Renal cortical epithelial cell (primary cell): ENCODE measurements around the gene HSBP1L1. TPM values are rescaled to one million over a fixed set of nuclear protein-coding genes. Genes with fewer than 3 reads are reported as not detected.

Experiments used
- DNase-seq: peaks from one replicate; pipeline ENCODE4 v3.0.0-alpha.2; 2011; ENCODE audit warnings: low read depth
- total RNA-seq: library from RNA; depleted of rRNA; stranded (reverse); fragments of >200 nt; gene quantifications from 2 replicates; pipeline ENCODE4 v1.2.3, GENCODE V29; 2014

The HSBP1L1 gene
- total RNA-seq, 1 donor from 2014 or later: 13.1 TPM

DNA sequence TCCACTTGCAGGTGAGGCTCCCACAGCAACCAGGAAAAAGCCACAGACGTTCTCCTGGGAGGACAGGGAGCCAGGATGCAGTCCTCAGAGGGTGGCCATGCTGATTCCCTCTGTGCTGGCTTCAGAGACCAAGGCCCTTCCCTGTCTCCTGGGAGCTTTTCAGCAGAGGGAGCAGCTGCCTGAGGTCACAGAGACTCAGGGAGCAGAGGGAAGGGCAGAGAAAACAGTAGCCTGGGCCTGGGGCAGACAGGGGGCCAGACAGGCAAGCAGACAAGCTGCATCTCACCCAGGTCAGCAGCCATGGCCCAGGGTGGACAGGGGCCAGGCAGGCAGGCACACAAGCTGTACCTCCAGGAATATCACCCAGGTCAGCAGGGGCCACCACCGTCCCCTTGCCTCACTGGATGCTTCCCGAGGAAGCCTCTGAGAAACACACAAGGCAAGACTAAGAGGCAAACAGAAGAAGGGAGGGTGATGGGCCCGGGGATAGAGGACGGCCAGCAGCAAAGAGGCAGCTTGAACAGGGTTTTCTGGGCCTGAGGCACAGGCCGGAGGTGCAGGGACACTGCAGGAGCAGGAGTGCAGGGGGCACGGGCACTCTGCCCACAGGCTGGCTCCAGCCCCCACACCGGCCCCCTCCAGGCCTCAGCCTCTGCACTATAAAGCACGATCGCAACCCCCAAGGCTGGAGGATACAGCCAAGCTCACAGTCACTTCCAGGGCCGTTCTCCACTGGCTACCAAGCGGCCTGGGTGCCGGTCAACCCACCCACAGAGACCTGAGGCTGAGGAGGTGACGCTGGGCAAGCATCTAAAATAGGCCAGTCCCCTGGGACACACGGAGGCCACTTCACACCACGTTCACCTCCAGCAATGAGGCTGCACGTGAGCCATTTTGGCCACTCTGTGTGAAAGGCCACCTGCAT is 19.1 kb upstream of the HSBP1L1 start:
- no peak for DNase-seq

GRCh38 chr18:79947054-79947755 is 17.2 kb upstream of the HSBP1L1 start:
- no peak for DNase-seq

DNA sequence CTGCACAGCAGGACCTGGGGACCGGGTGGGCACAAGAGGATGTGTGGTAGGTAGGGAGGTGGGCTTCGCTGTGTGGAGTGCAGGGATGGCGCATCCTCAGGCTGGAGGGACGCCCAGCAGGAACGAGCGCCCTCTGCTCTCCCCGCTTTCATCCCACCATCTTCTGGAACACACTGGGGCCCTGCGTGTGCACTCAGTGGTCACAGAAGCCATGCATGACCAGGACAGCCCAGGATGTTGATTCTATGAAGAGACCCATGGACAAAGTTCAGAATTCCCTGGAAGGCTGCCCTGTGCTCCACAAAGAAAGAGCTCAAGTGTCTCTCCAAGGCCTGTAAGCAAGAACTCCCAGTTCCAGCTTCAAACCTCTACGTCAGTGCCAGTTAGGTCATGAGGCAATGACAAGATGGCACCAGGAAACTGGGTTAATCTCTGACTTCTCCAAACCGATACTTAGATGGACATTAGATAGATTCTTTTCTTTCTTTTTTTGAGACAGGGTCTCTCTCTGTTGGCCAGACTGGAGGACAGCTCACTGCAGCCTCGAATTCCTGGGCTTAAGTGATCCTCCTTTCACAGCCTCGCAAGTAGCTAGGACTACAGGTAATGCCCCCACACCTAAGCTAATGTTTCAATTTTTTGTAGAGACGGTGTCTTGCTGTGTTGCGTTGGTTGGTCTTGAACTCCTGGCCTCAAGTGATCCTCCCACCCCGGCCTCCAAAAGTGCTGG is 16.4 kb upstream of the HSBP1L1 start:
- peak; percentile 18 for DNase-seq

GRCh38 chr18:79948719-79949411 is 15.6 kb upstream of the HSBP1L1 start:
- no peak for DNase-seq

GRCh38 chr18:79949697-79950487 is 14.6 kb upstream of the HSBP1L1 start:
- no peak for DNase-seq

- no peak for DNase-seq
Observed at GRCh38 chr18:79950515-79951341, 13.7 kb upstream of the HSBP1L1 start.

GRCh38 chr18:79951545-79952455 is 12.6 kb upstream of the HSBP1L1 start, which contains the start of gene SLC66A2:
TSS of gene SLC66A2 (minus strand) at chr18:79951653. CDS start at chr18:79950926, 727 bp downstream.
- peak; percentile 30 for DNase-seq

DNA sequence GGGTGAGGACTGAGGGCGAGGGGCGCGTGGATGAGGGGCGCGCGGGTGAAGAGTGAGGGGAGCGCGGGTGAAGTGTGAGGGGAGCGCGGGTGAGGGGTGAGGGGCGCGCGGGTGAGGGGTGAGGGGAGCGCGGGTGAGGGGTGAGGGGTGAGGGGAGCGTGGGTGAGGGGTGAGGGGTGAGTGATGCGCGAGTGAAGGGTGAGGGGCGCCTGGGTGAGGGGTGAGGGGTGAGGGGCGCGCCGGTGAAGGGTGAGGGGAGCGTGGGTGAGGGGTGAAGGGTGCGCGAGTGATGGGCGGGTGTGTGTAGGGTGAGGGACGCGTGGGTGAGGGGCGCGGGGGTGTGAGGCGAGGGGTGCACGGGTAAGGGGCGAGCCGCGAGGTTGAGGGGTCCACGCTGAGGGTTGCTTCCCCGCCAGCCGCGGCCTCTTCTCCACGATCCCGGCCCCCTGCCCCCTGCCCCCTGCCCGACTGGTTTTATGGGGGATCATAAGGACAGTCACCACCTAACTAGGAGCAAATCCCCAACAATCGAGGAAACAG is 11.9 kb upstream of the HSBP1L1 start:
- DNase-seq: no peak

- no peak for DNase-seq
Observed at GRCh38 chr18:79952996-79953559, 11.4 kb upstream of the HSBP1L1 start.

DNA sequence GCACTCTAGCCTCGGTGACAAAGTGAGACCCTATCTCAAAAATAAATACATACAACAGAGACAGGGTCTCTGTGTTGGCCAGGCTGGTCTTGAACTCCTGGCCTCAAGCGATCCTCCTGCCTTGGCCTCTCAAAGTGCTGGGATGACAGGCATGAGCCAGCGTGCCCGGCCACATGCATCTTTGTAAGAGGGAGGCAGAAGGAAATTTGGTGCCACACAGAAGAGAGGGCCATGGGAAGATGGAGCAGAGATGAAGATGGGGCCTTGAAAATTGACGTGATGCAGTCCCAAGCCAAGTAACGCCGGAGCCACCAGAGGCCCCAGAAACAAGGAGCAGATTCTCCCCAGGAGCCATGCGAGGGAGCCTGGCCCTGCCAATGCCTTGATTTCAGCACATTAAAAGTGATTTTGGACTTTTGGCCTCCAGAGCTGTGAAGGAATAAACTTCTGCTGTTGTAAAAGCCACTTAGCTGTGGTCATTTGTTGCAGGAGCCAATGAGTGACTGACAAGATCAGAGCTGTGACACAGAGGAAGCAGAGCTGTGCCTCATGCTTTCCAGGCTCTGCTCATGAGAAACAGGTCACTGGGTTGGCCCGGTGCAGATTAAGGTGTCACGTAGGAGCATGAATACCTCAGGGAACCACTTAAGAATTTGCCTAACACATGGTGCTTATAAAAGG is 10.3 kb upstream of the HSBP1L1 start:
- DNase-seq: peak; percentile 22

DNA sequence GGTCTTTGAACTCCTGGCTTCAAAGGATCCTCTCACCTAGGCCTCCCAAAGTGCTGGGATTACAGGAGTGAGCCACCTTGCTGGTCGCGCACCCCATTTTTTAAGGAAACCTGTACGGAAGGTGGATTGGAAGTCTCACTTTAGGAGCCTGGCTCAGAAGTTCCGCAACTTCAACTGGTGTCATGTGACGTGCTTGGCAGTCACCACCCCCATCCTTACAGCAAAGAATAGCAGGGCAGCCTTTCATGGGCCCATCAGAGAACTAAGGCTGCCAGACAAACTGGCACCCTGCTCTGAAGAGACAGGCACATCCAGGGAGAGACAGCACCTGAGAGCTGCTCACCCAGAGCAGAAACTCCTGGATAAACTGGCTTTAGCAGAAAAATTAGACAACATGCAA is 9.7 kb upstream of the HSBP1L1 start:
- no peak for DNase-seq

GRCh38 chr18:79955302-79956075 is 9.0 kb upstream of the HSBP1L1 start:
- no peak for DNase-seq

DNA sequence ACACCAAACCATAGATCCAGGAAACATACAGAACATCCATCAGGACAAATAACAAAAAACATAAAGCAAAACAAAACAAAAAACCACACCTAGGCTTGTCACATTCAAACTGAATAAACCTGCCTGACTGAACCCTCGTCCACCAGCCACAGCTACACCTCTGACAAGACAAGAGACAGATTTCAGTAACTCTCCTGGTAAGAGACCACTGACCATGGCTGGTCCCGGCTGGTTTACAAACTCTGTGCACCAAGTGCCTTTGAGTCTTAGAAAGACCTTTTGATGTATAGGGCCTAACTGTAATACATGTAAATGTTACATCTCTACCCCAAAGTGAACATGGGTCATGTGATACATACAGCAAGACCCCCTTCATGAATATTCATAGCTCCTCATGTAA is 8.2 kb upstream of the HSBP1L1 start:
- DNase-seq: no peak

DNA sequence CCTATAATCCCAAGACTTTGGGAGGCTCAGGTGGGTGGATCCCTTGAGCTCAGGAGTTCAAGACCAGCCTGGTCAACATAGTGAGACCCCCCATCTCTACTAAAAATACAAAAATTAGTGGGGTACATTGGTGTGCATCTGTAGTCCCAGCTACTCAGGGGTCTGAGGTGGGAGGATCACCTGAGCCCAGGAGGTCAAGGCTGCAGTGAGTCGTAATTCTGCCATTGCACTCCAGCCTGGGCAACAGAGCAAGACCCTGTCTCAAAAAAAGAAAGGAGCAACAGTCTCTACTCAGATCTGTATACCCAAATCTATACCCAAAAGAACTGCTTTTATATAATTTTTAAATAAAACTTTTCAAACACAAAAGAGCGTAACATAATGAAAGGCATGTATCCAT is 5.5 kb upstream of the HSBP1L1 start:
- no peak for DNase-seq

DNA sequence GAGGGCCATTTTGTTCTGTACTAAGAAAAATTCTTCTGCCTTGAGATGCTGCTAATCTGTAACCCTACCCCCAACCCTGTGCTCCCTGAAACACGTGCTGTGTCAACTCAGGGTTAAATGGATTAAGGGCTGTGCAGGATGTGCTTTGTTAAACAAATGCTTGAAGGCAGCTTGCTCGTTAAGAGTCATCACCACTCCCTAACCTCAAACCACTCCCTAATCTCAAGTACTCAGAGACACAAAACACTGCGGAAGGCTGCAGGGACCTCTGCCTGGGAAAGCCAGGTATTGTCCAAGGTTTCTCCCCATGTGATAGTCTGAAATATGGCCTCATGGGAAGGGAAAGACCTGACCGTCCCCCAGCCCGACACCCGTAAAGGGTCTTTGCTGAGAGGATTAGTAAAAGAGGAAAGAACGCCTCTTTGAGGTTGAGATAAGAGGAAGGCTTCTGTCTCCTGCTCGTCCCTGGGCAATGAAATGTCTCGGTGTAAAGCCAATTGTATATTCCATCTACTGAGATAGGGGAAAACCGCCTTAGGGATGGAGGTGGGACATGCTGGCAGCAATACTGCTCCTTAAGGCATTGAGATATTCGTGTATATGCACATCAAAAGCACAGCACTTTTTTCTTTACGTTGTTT is 4.2 kb upstream of the HSBP1L1 start:
- peak; percentile 66 for DNase-seq

DNA sequence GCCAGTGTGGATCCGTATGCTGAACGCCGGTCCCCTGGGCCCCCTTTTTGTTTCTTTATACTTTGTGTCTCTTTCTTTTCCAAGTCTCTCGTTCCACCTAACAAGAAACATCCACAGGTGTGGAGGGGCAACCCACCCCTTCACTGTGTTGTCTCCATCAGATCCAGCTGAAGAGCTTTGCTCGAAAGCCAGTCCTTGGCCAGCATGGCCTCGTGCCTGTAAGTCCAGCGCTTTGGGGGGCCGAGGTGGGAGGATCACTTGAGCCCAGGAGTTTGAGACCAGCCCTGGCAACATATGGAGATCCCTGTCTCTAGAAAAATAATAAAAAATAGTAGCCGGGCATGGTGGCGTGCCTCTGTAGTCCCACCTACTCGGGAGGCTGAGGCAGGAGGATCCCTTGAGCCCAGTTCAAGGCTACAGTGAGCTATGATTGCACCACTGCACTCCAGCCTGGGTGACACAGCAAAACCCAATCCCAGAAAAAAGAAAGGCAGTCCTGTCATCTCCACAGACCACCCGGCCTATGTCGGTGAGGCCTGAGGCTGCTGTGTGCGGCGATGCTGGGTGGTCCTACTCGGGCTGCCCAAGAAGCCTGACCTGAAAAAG is 3.4 kb upstream of the HSBP1L1 start:
- no peak for DNase-seq
